Lower leg skin (tissue), 3 donors: ENCODE data around the gene NEDD4L.

Experiments
- POLR2A ChIP-seq, 2 donors: fragments of 450-650 bp; IDR thresholded peaks; one replicate each; pipeline ENCODE4 v1.6.1; 2016 to 2017; ENCODE audit warnings: antibody characterized with exemption in 2 of 2, mild to moderate bottlenecking in 1 of 2, moderate library complexity in 1 of 2
- TF ChIP-seq, protein P1 (sequence below), 3 donors: fragments of 450-650 bp; IDR thresholded peaks; one replicate each; pipeline ENCODE4 v1.5.1; 2016; ENCODE audit warnings: antibody characterized with exemption in 3 of 3, mild to moderate bottlenecking in 3 of 3, moderate library complexity in 2 of 3

DNA sequence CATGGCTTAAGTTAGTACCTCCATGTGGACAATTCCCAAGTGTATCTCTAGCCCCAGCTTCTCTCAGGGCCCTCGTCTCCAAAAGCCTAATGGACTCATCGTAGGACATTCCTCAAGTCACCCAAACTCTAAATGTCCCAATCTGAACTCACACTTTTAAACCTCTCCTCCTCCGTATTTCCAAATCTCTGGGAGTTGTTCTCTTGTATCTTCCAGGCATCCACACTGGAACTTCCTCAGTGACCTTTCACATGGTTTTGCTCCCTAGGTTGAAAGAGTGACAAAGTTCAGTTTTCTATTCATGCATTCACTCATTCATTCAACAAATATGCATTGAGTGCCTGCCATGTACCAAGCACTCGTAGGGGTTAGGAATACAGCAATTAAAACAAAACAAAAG, 364.6 kb downstream of the NEDD4L start:
- TF ChIP-seq, protein P1, sequence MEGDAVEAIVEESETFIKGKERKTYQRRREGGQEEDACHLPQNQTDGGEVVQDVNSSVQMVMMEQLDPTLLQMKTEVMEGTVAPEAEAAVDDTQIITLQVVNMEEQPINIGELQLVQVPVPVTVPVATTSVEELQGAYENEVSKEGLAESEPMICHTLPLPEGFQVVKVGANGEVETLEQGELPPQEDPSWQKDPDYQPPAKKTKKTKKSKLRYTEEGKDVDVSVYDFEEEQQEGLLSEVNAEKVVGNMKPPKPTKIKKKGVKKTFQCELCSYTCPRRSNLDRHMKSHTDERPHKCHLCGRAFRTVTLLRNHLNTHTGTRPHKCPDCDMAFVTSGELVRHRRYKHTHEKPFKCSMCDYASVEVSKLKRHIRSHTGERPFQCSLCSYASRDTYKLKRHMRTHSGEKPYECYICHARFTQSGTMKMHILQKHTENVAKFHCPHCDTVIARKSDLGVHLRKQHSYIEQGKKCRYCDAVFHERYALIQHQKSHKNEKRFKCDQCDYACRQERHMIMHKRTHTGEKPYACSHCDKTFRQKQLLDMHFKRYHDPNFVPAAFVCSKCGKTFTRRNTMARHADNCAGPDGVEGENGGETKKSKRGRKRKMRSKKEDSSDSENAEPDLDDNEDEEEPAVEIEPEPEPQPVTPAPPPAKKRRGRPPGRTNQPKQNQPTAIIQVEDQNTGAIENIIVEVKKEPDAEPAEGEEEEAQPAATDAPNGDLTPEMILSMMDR (IDR thresholded peaks at IDR 0.05): no peak
- TF ChIP-seq POLR2A (IDR thresholded peaks at IDR 0.05): no peak
